Loucy (cell line): ENCODE results near the gene EFNA5.

Experiments
- CTCF ChIP-seq: fragments of 200-600 bp; sonication (generic); conservative IDR thresholded peaks from 2 replicates; pipeline ENCODE4 v1.5.1; 2014; ENCODE audit warnings: mild to moderate bottlenecking, antibody characterized with exemption, low read length
- EZH2phosphoT487 ChIP-seq: fragments of 200-600 bp; IDR thresholded peaks from 2 replicates; pipeline ENCODE4 v1.6.1; 2018; ENCODE audit warnings: antibody characterized with exemption, mild to moderate bottlenecking, moderate library complexity, borderline replicate concordance

- no peak for TF ChIP-seq CTCF
- no peak for TF ChIP-seq EZH2phosphoT487
Measured at GRCh38 chr5:107549567-107549966, 121.2 kb downstream of the EFNA5 start.
